Prostate gland (tissue), 2 donors: Measurements from ENCODE around the gene CBX2.

Experiments used
- POLR2A ChIP-seq: fragments of 450-650 bp; IDR thresholded peaks from one replicate; pipeline ENCODE4 v1.6.1; 2016; ENCODE audit warnings: antibody characterized with exemption, mild to moderate bottlenecking
- TF ChIP-seq, protein P1 (sequence below), 4 experiments: fragments of 200-600 bp in 2 of 4; fragments of 450-650 bp in 2 of 4; sonication (generic) in 2 of 4; IDR thresholded peaks; 1 replicate in 3 of 4; 2 replicates in 1 of 4; pipeline ENCODE4 v1.5.1; 2016 to 2019; ENCODE audit warnings: antibody characterized with exemption in 4 of 4, mild to moderate bottlenecking in 2 of 4, moderate library complexity in 2 of 4

DNA sequence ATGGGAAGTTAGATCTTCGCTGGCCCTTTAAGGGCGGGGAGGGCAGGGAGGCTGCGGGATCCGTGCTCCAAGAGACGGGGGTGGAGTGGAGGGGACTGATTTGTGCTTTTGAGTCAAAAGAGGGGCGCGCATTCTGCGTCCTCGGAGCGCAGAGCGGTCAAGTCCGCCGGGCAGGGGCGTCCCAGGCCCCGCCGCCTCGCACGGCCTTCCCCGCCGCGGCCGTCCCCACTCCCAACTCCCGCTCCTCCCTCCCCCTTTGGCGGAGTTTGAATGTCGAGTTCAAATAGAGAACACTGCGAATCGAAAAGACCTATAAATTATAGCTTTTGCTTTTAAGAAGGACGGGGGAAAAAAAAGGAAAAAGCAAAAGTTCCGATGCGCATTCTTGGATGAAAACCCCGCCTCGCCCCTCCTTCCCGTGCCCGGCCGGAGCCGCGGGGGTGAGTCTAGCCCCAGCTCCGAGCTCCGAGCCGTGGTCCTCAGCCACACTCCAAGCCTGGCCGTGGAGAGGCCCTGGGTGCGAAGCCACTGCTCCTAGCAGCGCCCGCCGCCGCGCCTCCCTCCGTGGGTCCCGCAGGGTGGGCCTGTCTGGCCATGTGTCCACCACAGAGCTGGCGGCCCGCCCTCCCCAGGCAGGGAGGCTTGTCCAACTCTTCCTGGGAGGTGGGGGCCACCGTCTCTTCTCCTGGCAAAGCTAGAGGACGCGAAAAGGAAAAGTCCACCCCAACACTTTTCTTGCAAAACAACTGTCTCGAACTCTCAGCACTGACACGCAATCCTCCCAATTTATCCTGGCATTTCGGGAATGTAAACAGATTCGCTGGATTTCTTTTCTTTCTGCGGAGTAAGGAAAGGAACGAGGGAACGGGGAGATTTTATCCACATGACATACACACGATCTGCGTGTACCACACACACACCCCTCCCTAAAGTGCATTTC is 15.3 kb downstream of the CBX2 start:
- TF ChIP-seq, protein P1, sequence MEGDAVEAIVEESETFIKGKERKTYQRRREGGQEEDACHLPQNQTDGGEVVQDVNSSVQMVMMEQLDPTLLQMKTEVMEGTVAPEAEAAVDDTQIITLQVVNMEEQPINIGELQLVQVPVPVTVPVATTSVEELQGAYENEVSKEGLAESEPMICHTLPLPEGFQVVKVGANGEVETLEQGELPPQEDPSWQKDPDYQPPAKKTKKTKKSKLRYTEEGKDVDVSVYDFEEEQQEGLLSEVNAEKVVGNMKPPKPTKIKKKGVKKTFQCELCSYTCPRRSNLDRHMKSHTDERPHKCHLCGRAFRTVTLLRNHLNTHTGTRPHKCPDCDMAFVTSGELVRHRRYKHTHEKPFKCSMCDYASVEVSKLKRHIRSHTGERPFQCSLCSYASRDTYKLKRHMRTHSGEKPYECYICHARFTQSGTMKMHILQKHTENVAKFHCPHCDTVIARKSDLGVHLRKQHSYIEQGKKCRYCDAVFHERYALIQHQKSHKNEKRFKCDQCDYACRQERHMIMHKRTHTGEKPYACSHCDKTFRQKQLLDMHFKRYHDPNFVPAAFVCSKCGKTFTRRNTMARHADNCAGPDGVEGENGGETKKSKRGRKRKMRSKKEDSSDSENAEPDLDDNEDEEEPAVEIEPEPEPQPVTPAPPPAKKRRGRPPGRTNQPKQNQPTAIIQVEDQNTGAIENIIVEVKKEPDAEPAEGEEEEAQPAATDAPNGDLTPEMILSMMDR (IDR thresholded peaks at IDR 0.05): no peak
- TF ChIP-seq POLR2A: no peak
